ENCODE data around the gene NGEF.

DNA sequence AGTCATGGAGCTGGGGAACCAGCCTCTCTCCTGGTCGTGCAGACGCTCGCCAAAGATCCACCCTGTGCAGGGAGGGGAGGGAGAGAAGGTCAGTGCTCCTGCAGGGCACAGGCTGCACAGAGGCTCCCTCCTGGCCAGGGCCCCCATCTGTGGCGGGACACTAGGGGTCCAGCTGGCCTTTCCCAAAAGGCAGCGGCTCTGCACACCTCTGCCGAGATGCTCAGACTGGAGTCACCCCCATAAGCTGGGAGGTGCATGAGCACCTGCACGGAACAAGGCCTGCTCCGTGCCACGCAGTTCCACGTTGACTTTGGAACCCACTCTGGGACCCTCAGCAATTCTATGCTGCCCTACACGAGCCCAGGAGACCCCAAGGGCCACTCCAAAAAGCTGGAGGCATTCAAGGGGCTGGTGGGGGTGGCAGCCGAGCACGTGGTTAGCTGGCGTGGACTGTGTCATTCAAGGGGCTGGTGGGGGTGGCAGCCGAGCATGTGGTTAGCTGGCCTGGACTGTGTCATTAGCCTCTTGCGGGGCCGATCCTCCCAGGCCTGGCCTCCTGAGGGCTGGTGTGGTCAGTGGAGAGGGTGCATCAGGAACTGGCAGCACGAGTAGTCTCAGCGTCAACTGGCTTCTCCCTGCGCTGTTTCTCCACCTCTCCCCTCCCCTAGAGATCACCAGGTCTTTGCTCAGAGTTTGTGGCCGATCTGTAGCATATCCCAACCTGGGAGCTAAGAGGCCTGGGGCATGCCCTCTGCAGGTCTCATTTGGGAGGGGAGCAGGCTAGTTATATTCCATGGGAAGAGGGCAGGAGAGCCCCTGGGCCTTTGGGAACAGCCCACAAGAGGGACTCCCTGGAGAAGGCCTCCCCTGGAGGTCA is 133.2 kb downstream of the NGEF start:
- TF ChIP-seq, protein P1, sequence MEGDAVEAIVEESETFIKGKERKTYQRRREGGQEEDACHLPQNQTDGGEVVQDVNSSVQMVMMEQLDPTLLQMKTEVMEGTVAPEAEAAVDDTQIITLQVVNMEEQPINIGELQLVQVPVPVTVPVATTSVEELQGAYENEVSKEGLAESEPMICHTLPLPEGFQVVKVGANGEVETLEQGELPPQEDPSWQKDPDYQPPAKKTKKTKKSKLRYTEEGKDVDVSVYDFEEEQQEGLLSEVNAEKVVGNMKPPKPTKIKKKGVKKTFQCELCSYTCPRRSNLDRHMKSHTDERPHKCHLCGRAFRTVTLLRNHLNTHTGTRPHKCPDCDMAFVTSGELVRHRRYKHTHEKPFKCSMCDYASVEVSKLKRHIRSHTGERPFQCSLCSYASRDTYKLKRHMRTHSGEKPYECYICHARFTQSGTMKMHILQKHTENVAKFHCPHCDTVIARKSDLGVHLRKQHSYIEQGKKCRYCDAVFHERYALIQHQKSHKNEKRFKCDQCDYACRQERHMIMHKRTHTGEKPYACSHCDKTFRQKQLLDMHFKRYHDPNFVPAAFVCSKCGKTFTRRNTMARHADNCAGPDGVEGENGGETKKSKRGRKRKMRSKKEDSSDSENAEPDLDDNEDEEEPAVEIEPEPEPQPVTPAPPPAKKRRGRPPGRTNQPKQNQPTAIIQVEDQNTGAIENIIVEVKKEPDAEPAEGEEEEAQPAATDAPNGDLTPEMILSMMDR (IDR thresholded peaks at IDR 0.05) = no peak
- no peak for TF ChIP-seq POLR2A (IDR thresholded peaks at IDR 0.05)
